ENCODE measurements around the gene TBX4. TPM values are rescaled to one million over a fixed set of nuclear protein-coding genes. Genes with fewer than 3 reads are reported as not detected.

Gene TBX4
- total RNA-seq, result not detected

GRCh38 chr17:61452301-61453290 is at the start of gene TBX4:
Gene TBX4 (plus strand): TSS chr17:61452422. CDS start chr17:61456491, 4,069 bp downstream.
- no peak for TF ChIP-seq CTCF (IDR thresholded peaks at IDR 0.05)
- no peak for ATAC-seq (ENCODE audit: low FRiP score)
- no peak for DNase-seq (ENCODE audit: low spot score)

- TF ChIP-seq CTCF (IDR thresholded peaks at IDR 0.05), result no peak
- no peak for DNase-seq (ENCODE audit: low spot score)
- no peak for ATAC-seq (ENCODE audit: low FRiP score)
These were observed 49.0 kb upstream of the TBX4 start for GRCh38 chr17:61402978-61403800.

- ATAC-seq (ENCODE audit: low FRiP score) (no peak), DNase-seq (ENCODE audit: low spot score) (no peak)
These were observed 48.2 kb upstream of the TBX4 start for GRCh38 chr17:61403801-61404662.

GRCh38 chr17:61404663-61404912 is 47.6 kb upstream of the TBX4 start:
- TF ChIP-seq CTCF (IDR thresholded peaks at IDR 0.05), result no peak
- DNase-seq (ENCODE audit: low spot score) (no peak), ATAC-seq (ENCODE audit: low FRiP score) (no peak)

More at GRCh38 chr17:61403801-61404662, 48.2 kb upstream of the TBX4 start:
- TF ChIP-seq CTCF (IDR thresholded peaks at IDR 0.05), result no peak

GRCh38 chr17:61404913-61405685 is 47.1 kb upstream of the TBX4 start:
- DNase-seq (ENCODE audit: low spot score) (no peak), ATAC-seq (ENCODE audit: low FRiP score) (no peak)
- TF ChIP-seq CTCF (IDR thresholded peaks at IDR 0.05), result no peak
